Dendritic cell treated with granulocyte-macrophage colony-stimulating factor and Interleukin-4, amounts not matched to agents 40 ng/mL and 50 ng/mL, for 4 days (primary cell): ENCODE results near the gene PDGFC.

Experiments used
- H3K27ac Mint-ChIP-seq: one replicate; pipeline ENCODE4 v1.8.0; 2022; ENCODE audit warnings: mild to moderate bottlenecking, mixed read lengths
- H3K27me3 Mint-ChIP-seq: one replicate; pipeline ENCODE4 v1.8.0; 2022; ENCODE audit warnings: mild to moderate bottlenecking, mixed read lengths
- H3K36me3 Mint-ChIP-seq: one replicate; pipeline ENCODE4 v1.8.0; 2022; ENCODE audit warnings: low read depth, mixed read lengths
- H3K4me1 Mint-ChIP-seq: one replicate; pipeline ENCODE4 v1.8.0; 2022; ENCODE audit warnings: low read depth, mixed read lengths
- H3K4me3 Mint-ChIP-seq: one replicate; pipeline ENCODE4 v1.8.0; 2022; ENCODE audit warnings: mild to moderate bottlenecking, moderate library complexity, mixed read lengths
- H3K9me3 Mint-ChIP-seq: one replicate; pipeline ENCODE4 v1.8.0; 2022; ENCODE audit warnings: mixed read lengths
- intact Hi-C: fragments of 100-400 bp; cut with micrococcal nuclease; formaldehyde crosslinking; loops from one replicate; pipeline ENCODE4 v1.15.0; 2022

The PDGFC gene

DNA sequence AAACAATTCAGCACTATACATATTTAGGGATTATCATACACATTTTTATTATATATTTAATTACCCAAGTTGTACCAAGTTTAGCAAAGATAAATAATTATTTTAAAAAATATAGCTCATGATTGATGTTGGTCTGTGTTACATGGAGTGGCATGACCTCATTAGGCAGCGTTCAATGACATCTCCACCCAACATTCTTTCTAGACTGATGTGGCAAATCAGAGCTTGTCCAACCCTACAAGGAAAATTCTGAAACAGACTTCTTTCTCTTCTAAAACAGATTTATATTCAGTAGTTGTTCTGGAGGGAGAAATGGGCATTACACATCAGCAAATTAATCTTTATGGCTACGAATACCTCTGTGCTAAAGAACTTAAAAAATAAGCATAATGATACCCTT lies 189.7 kb downstream of the PDGFC start:
- Mint-ChIP-seq H3K4me3 (no peak overlapping the region), H3K36me3 (peaks cover 37% of the 10 kb centered on the region), H3K9me3 (peaks cover 9% of the 10 kb centered on the region), H3K27ac (no peak overlapping the region), H3K27me3 (no peaks in the 10 kb centered on the region), H3K4me1 (peaks cover 15% of the 10 kb centered on the region)
- intact Hi-C loops, result no loop called here

DNA sequence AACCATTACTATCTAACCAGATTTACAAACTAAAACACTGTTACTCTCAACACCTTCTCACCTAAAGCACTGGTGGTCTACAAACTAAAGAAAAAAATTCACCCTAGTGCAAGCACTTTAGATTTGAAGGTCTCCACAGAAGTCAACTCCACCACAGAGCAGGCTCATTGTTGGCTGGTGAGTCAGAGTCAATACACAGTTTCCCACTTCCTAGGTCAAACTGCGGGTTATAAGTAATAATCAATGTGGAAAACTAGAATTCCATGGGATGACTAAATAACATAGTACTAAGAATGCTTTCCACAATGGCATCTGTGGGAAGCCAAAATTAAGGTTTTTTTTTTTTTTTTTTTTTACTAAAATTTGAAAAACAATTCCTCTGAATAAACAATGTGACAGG lies 191.8 kb downstream of the PDGFC start:
- intact Hi-C loops, result no loop called here

DNA sequence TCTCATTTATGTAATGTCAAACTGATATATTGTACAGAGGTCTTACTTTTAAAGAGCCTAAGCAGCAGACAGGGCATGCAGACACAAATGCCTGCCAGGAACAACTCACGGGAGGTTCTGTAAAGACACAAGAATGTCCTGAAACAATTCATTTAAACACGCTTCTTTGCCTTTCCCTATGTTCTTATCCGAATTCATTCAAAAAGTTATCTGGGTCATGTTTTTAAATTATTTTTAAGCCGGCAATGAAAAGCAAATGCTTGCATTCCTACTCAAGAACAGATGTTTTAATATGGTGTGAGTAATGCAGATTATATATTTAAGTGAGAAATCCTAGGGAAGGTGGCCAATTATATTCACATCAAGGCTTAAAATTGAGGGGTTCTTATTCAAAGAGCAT lies 192.6 kb downstream of the PDGFC start:
- Mint-ChIP-seq H3K27ac (no peak overlapping the region), H3K9me3 (peaks cover 4% of the 10 kb centered on the region), H3K4me1 (peaks cover 24% of the 10 kb centered on the region), H3K27me3 (no peaks in the 10 kb centered on the region), H3K4me3 (no peak overlapping the region), H3K36me3 (peaks cover 36% of the 10 kb centered on the region)
- intact Hi-C loops, result no loop called here

More for the DNA sequence above, 191.8 kb downstream of the PDGFC start:
- peaks cover 9% of the 10 kb centered on the region for H3K9me3 Mint-ChIP-seq
- peaks cover 20% of the 10 kb centered on the region for H3K4me1 Mint-ChIP-seq
- no peaks in the 10 kb centered on the region for H3K27me3 Mint-ChIP-seq
- H3K4me3 Mint-ChIP-seq, result no peak overlapping the region
- no peak overlapping the region for H3K27ac Mint-ChIP-seq
- peaks cover 37% of the 10 kb centered on the region for H3K36me3 Mint-ChIP-seq

DNA sequence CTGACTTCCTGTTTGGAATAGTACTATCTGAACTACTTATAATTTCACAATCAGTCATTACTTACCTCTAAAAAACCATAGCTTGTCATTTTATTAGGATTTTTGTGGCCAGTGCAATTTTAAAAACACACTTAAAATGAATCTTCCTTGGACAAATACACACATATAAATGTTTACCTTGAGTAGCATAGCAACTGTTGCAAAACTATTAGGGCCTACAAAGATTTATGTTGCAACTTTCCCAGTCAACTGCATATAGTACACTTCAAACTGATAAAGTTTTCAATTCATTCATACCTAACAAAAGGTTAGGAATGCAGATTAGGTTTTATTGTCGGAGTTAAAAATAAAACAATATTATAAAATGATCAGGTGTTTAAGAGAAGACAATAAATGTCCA lies 193.0 kb downstream of the PDGFC start:
- Mint-ChIP-seq H3K9me3 (no peaks in the 10 kb centered on the region), H3K4me3 (no peak overlapping the region), H3K27me3 (no peaks in the 10 kb centered on the region), H3K4me1 (peaks cover 29% of the 10 kb centered on the region), H3K27ac (no peak overlapping the region), H3K36me3 (peaks cover 34% of the 10 kb centered on the region)
- intact Hi-C loops, result no loop called here

DNA sequence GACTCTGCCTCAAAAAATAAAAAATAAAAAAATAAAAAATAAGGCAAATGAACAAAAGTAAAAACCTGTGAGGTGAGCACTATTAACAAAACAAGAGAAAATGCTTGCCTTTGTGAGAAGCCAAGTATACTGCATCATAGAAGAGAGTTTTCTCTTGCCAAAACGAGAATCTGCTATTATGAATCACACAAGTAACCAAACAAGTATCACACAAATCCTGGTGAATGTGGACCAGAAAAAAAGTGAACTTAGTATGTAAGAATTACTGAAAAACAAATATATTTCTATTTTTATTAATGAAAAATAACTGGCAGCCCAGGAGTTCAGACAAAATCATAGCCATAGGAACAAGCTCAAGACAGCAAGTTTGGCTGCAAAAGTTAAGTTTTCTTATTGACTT lies 193.5 kb downstream of the PDGFC start:
- H3K36me3 Mint-ChIP-seq, result peaks cover 29% of the 10 kb centered on the region
- no peaks in the 10 kb centered on the region for H3K9me3 Mint-ChIP-seq
- no peak overlapping the region for H3K4me3 Mint-ChIP-seq
- intact Hi-C loops, result no loop called here
- H3K27me3 Mint-ChIP-seq, result no peaks in the 10 kb centered on the region
- peaks cover 29% of the 10 kb centered on the region for H3K4me1 Mint-ChIP-seq
- no peak overlapping the region for H3K27ac Mint-ChIP-seq

DNA sequence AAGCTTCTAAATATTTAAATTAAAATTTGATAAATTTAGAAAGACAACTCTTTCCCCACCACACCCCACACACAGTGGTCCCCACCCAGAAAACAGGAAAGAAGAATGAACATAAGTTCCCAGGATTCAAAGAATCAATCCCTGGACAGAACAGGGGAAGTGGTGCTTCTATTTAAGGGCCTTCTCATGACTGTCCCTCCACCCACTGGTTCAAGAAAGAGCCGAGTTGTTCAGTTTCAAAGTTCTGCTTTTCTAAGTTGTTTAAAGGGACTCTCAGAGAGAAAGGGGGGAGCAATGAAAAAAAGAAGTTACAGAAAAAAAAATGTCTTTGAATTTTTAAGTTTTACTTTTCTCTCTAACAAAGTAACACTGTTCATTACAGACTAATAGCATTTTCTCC lies 195.8 kb downstream of the PDGFC start:
- Mint-ChIP-seq H3K27ac (no peak overlapping the region), H3K9me3 (no peaks in the 10 kb centered on the region), H3K36me3 (peaks cover 21% of the 10 kb centered on the region), H3K27me3 (no peaks in the 10 kb centered on the region), H3K4me1 (peaks cover 29% of the 10 kb centered on the region), H3K4me3 (no peak overlapping the region)
- intact Hi-C loops, result no loop called here

DNA sequence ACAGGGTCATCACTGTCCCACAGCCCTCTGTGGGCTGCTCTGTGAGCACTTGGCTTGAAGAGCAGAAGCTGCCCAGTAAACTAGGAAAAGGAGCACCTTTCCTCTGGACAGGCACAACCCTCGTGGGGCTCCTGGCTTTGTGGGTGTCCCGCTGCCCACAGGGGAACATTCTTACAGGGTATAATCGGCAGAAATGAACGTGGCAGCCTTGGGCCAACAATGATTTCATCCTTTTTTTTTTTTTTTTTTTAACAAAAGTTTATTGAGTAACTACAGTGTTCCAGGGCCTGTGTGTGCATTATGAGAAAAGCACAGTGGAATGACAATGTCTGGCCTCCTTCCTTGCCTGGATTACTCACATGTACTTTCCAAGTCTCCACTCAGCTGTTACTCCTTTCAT lies 197.2 kb downstream of the PDGFC start:
- peak overlapping the region; percentile 2 for H3K27ac Mint-ChIP-seq
- H3K36me3 Mint-ChIP-seq, result peaks cover 16% of the 10 kb centered on the region
- H3K4me3 Mint-ChIP-seq, result no peak overlapping the region
- intact Hi-C loops, result no loop called here
- no peaks in the 10 kb centered on the region for H3K9me3 Mint-ChIP-seq
- peaks cover 26% of the 10 kb centered on the region for H3K4me1 Mint-ChIP-seq
- H3K27me3 Mint-ChIP-seq, result no peaks in the 10 kb centered on the region

DNA sequence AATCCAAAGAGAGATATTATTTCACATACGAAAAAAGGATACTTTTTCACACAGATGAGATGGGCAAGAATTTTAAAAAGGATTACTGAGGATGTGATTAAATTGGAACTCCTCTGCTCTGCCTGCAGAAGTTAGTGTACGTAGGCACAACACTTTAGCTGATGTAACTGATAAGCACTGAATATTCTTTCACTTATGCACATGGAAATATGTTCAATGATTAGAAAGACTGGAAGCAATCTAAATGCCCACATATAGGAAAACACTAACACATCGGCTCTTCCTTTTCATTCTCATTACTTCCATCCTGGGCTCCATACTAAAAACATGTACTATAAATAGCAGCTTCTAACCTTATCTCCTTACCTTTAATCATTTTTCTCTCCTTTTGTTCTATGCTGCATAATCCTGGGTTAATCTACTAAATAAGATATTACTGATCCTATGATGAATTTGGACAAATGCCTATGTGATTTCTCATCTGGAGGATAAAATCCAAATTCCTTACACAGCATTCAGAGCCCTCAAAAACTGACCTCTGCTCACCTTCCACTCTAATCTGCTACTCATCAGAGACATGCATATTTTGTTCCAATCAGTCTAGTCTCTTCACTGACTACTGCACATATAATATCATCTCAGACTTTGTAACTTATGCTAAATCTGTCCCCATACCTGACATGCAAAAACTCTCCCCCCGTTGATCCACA lies 197.8 kb downstream of the PDGFC start:
- Mint-ChIP-seq H3K36me3 (peaks cover 12% of the 10 kb centered on the region), H3K27me3 (no peaks in the 10 kb centered on the region), H3K4me1 (peaks cover 20% of the 10 kb centered on the region), H3K27ac (peak overlapping the region; percentile 2), H3K4me3 (no peak overlapping the region), H3K9me3 (no peaks in the 10 kb centered on the region)
- intact Hi-C loops, result no loop called here

DNA sequence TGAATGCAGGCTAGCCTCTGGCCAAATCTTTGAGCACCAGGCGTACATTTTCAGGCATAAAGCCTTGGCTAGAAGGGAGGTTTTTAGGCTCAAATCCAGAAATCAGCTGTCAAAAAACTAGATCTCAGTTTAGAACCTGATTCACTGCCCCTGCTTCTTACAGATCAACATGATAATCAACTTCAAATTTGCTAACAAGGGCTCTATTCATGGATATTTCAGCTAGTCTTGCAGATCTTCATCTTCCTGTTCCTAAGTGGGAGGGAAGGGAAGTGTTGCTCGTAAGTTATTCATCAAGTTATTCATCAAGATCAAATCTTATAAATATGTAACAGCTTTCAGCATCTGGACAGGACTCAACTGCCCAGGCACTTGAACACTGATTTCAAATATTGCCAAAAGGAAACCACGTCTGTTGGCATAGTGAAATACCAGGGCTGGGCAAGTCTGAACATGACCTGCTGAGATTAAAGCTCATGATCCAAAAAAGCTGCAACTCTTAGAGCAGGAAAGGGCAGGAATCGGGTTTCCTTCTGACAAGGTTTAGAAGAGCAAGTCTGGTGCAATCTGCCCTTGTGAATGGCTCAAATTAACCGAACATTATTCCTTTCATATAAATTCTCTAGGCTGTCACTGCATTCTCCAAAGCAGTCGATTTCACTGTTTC lies 200.3 kb downstream of the PDGFC start:
- Mint-ChIP-seq H3K27me3 (no peaks in the 10 kb centered on the region), H3K4me1 (peaks cover 9% of the 10 kb centered on the region), H3K36me3 (peaks cover 32% of the 10 kb centered on the region), H3K27ac (no peak overlapping the region), H3K9me3 (no peaks in the 10 kb centered on the region), H3K4me3 (no peak overlapping the region)
- intact Hi-C loops, result no loop called here

DNA sequence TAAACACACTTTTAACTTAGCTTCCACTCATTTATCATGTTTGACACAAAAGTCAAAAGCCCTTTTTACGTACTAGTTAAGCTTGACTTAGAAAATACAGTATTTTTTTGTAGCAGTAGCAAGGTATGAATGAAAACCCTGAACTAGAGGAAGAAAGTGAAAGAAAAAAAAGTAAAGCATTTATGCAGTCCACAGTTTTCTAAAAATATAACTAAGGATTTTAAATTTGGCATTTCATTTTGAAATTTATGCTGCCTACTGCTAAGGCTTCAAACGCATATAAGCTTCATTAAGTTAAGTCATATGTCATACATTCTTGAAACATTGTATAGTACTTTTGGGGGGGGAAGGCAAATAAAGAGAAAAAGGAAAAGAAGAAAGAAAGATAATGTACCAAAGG lies 201.5 kb downstream of the PDGFC start:
- peaks cover 39% of the 10 kb centered on the region for H3K36me3 Mint-ChIP-seq
- H3K27ac Mint-ChIP-seq, result no peak overlapping the region
- no peak overlapping the region for H3K4me3 Mint-ChIP-seq
- intact Hi-C loops, result no loop called here
- no peaks in the 10 kb centered on the region for H3K27me3 Mint-ChIP-seq
- H3K4me1 Mint-ChIP-seq, result peaks cover 9% of the 10 kb centered on the region
- no peaks in the 10 kb centered on the region for H3K9me3 Mint-ChIP-seq

DNA sequence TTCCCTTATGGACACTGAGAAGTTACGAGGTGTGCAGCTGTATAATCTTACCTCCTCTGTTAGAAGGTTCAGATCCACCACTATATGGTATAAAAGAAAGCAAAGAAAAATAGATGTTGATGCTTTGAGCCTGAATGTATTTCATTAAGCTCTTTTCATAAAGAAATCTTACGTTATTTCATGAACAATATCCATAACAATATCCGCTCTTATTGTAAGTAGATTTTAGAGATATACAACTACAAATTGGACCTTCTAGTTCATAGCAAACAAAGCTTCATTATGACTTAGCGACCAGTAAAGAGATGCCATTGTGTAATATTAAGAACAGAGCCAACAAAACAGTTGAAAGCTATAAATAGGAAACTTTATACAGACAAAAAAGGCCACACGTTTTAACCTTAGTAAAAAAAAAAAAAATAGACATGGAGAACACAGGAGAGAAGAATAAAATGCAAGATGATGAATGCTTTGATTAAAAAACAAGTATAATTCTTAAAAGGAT lies 203.6 kb downstream of the PDGFC start:
- intact Hi-C loops, result no loop called here

DNA sequence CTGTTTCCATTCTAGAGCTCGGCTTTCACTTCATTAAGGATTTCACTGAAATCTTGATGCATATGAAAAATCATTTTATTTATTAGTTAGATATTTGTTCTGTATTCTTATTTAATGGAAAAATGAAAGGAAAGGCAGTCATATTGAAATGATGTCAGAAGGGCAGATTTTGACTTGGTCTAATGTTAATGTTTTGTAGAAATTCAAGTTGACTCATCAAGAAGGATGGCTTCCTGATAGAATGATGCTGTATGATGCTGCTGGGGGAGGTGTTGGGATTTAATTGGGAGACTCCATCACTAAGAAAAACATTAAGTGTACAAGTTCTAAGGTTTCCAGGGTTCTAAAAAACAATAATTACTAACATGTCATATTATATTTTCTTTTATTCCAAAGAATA lies 204.8 kb downstream of the PDGFC start:
- no peaks in the 10 kb centered on the region for H3K27me3 Mint-ChIP-seq
- no peak overlapping the region for H3K4me3 Mint-ChIP-seq
- H3K9me3 Mint-ChIP-seq, result no peaks in the 10 kb centered on the region
- peaks cover 47% of the 10 kb centered on the region for H3K36me3 Mint-ChIP-seq
- no peaks in the 10 kb centered on the region for H3K4me1 Mint-ChIP-seq
- intact Hi-C loops, result no loop called here
- H3K27ac Mint-ChIP-seq, result no peak overlapping the region

More for the DNA sequence above, 203.6 kb downstream of the PDGFC start:
- Mint-ChIP-seq H3K27ac (no peak overlapping the region), H3K9me3 (no peaks in the 10 kb centered on the region), H3K27me3 (no peaks in the 10 kb centered on the region), H3K36me3 (peaks cover 44% of the 10 kb centered on the region), H3K4me1 (no peaks in the 10 kb centered on the region), H3K4me3 (no peak overlapping the region)

DNA sequence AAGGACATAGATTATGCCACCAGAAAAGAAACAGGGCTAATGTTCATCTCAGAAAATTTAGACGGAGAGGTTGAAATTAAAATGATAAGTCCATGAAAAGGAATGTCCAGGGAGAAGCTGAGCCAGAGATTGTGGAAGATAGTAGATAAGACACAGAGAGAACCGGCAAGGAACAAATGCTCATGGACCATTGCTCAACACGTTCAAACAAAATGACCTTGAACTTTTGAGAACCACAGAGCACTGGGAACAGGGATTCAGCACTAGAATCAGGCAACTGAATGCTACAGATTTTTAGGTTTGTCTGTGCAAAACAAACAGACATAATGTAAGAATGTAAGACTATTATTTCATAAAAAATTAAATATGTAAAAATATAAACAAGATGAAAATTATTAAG lies 206.3 kb downstream of the PDGFC start:
- no peaks in the 10 kb centered on the region for H3K27me3 Mint-ChIP-seq
- intact Hi-C loops, result no loop called here
- peaks cover 58% of the 10 kb centered on the region for H3K36me3 Mint-ChIP-seq
- H3K4me3 Mint-ChIP-seq, result no peak overlapping the region
- no peaks in the 10 kb centered on the region for H3K9me3 Mint-ChIP-seq
- no peak overlapping the region for H3K27ac Mint-ChIP-seq
- no peaks in the 10 kb centered on the region for H3K4me1 Mint-ChIP-seq

DNA sequence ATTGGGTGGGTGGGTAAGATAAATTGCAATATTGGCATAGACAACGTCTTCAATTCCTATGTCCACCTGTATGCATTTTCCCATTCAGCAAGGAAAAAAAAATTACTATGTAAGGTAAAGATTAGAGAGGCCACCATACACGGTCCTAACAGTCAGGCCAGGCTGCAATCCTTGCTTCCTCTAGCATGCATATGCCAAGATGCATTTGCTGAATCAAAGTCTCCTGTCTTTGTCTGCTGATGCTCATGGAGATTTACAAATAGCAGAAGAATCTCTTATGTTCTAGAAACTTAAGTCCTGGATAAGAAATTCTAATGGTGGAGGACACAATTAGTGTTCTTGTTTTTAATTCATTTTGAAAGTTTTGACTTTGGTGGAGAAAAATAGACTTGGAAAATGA lies 206.8 kb downstream of the PDGFC start:
- peaks cover 58% of the 10 kb centered on the region for H3K36me3 Mint-ChIP-seq
- no peak overlapping the region for H3K27ac Mint-ChIP-seq
- intact Hi-C loops, result no loop called here
- H3K4me3 Mint-ChIP-seq, result no peak overlapping the region
- H3K27me3 Mint-ChIP-seq, result no peaks in the 10 kb centered on the region
- no peaks in the 10 kb centered on the region for H3K4me1 Mint-ChIP-seq
- no peaks in the 10 kb centered on the region for H3K9me3 Mint-ChIP-seq
